ENCODE results near the gene CCSER2.
"Not testable (repeated sequence)": the region's sequence is repeated elsewhere in the genome, so short reads cannot be mapped to it uniquely, and the experiment has no call there.

The CCSER2 gene

DNA sequence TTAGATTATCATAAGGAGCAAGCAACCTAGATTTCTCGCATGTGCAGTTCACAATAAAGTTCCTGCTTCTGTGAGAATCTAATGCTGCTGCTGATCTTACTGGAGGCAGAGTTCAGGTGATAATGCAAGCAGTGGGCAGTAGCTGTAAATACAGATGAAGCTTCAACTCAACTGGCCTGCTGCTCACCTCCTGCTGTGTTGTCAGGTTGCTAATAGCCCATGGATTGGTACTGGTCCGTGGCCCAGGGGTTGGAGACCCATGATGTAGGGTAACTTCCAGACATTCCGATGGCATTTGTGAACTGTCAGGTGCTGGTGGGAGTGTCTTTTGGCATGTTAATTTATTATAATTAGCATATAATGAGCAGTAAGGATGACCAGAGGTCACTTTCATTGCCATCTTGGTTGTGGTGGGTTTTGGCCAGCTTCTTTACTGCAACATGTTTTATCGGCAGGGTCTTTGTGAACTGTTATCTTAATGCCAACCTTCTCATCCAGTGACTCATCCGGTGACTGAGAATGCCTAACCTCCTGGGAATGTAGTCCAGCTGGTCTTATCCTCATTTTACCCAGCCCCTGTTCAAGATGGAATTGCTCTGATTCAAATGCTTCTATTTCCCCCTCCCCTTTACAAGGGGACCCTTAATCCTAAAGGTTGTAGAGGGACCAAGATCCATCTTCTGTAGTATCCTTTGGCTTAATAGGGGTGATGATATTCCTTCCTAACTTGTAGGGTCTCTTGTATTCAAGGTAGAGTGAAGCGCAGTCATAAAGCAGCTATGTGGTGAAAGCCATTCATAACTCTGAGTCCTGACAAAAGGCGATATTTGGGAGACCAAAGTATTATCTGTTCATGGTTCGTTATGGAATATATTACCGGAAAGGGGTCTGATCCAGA lies 165.8 kb downstream of the CCSER2 start:
- TF ChIP-seq, protein P1, sequence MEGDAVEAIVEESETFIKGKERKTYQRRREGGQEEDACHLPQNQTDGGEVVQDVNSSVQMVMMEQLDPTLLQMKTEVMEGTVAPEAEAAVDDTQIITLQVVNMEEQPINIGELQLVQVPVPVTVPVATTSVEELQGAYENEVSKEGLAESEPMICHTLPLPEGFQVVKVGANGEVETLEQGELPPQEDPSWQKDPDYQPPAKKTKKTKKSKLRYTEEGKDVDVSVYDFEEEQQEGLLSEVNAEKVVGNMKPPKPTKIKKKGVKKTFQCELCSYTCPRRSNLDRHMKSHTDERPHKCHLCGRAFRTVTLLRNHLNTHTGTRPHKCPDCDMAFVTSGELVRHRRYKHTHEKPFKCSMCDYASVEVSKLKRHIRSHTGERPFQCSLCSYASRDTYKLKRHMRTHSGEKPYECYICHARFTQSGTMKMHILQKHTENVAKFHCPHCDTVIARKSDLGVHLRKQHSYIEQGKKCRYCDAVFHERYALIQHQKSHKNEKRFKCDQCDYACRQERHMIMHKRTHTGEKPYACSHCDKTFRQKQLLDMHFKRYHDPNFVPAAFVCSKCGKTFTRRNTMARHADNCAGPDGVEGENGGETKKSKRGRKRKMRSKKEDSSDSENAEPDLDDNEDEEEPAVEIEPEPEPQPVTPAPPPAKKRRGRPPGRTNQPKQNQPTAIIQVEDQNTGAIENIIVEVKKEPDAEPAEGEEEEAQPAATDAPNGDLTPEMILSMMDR (IDR thresholded peaks at IDR 0.05; ENCODE audit: low read length, missing control alignments): no peak
- DNase-seq (ENCODE audit: low read depth): peak; percentile 59
- H3K4me3 ChIP-seq (replicated peaks; ENCODE audit: low read depth, low read length): no peak overlapping the region

DNA sequence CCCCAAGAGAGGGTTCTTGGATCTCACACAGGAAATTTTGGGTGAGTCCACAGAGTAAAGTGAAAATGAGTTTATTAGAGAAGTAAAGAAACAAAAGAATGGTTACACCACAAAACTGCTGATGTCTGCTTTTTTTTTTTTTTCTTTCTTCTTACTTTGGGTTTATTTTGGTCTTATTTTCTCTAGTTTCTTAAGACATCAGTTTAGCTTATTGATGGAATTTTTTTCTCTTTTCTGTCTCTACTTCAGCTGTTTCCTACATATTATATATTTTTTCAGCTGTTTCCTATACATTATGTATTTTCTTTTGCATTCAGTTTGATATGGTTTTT lies 166.4 kb downstream of the CCSER2 start:
- TF ChIP-seq, protein P1 (IDR thresholded peaks at IDR 0.05; ENCODE audit: low read length, missing control alignments): no peak
- no peak overlapping the region for H3K4me3 ChIP-seq (replicated peaks; ENCODE audit: low read depth, low read length)
- no peak for DNase-seq (ENCODE audit: low read depth)

DNA sequence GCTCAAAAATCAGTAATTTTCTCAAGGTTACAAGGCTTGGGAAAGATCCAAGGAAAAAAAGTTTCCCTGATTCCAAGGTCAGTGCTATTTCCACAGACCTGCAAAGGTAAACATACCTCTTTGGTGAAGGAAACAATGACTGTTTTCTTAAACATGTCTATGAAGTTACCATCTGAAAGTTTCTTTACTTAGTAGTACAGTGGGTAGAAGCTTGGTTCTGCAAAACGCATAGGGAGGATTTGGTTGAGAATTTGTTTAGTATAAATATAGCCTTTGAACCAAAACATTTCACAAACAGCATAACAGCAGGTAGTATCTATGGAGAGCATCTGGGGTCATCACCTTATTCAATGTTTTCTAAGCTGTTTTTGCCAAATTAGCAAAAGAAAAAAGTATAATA lies 169.6 kb downstream of the CCSER2 start:
- no peak for DNase-seq (ENCODE audit: low read depth)
- TF ChIP-seq, protein P1 (IDR thresholded peaks at IDR 0.05; ENCODE audit: low read length, missing control alignments): no peak
- no peak overlapping the region for H3K4me3 ChIP-seq (replicated peaks; ENCODE audit: low read depth, low read length)

DNA sequence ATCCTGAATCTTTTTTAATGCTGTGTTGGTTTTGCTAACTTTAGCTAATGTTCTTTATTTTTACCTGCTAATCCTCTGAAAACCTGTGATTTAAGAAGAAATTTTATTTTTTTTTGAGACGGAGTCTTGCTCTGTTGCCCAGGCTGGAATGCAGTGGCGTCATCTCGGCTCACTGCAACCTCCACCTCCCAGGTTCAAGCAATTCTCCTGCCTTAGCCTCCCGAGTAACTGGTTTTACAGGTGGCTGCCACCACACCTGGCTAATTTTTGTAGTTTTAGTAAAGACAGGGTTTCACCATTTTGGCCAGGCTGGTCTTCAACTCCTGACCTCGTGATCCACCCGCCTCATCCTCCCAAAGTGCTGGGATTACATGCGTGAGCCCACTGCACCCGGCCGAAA lies 170.7 kb downstream of the CCSER2 start:
- H3K4me3 ChIP-seq (replicated peaks; ENCODE audit: low read depth, low read length); DNase-seq (ENCODE audit: low read depth): not testable (repeated sequence)

DNA sequence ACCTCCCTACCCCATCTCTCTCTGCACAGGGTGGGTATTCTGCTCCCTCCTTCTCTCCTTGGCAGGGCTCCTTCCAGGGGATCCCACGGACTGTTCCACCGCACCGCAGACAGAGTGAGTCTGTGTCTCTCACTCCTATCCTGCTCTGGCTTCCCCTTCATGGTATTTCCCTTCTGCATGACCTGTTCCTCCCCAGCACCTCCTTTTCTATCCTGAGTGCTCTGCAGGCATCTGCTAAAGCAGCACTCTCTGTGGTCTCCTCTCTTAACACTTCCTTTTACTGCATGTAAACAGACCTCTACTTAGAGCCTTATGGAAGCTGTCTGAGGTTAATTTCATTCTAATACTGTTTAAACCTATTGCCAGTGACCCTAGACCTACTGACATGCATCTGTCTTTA lies 171.5 kb downstream of the CCSER2 start:
- no peak for DNase-seq (ENCODE audit: low read depth)
- H3K4me3 ChIP-seq (replicated peaks; ENCODE audit: low read depth, low read length): no peak overlapping the region
- TF ChIP-seq, protein P1 (IDR thresholded peaks at IDR 0.05; ENCODE audit: low read length, missing control alignments): no peak

DNA sequence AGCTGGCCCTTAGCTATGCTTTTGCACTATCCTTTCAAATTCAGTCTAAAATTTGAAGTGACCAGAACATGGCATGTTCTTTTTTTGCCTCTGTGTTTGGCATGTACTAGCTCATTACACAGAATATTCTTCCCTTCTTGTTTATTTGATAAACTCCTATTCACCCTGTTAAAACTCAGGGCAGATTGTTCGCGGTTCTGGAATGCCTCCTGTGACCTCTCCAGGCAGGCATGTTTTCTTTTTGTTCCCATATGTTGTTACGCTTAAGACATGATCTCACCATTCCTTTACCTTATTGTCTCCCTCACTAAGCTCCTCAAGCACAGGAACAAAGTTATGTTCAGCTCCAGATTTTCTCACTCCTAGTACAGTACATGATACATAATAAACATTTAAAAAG lies 181.7 kb downstream of the CCSER2 start:
- no peak overlapping the region for H3K4me3 ChIP-seq (replicated peaks; ENCODE audit: low read depth, low read length)
- TF ChIP-seq, protein P1 (IDR thresholded peaks at IDR 0.05; ENCODE audit: low read length, missing control alignments): no peak
- peak; percentile 46 for DNase-seq (ENCODE audit: low read depth)

DNA sequence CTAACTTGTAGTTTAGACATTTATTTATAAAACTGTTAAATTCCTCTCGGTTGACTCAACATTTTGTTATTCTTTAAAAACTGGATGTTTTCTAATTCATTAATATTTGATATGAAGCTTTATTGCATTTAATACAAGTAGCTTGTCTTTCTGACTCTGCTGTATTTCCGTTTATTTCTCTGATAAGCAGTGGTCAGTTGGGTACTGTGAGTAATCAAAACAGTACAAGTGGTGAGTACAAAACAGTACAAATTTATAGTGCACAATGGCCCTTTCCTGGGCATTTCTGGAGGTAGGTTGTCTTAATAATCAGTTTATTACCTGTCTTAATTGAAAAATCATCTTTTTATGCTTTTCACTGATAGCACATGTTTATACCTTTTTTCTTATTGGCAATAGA lies 182.7 kb downstream of the CCSER2 start:
- DNase-seq (ENCODE audit: low read depth): no peak
- TF ChIP-seq, protein P1 (IDR thresholded peaks at IDR 0.05; ENCODE audit: low read length, missing control alignments): no peak
- no peak overlapping the region for H3K4me3 ChIP-seq (replicated peaks; ENCODE audit: low read depth, low read length)
